ENCODE results near the gene GZMM.
"Not testable (repeated sequence)": the region's sequence is repeated elsewhere in the genome, so short reads cannot be mapped to it uniquely, and the experiment has no call there.

Gene GZMM

GRCh38 chr19:583968-584239 is 40.1 kb downstream of the GZMM start:
- no peak for DNase-seq

- DNase-seq: peak; percentile 66
Measured at GRCh38 chr19:584240-585001, 40.6 kb downstream of the GZMM start.

DNA sequence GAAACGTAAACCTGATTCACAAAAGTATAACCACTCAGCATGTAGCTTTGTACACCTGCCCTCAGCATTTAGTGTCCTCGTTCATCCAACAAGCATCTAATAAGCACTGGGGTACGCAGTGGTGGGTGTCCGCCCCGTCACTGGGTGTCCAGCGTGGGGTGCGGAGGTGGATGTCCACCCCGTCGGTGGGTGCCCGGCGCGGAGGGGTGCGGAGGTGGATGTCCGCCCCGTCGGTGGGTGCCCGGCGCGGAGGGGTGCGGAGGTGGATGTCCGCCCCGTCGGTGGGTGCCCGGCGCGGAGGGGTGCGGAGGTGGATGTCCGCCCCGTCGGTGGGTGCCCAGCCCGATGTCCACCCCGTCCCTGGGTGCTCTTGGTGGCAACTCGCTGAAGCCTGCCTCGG is 41.3 kb downstream of the GZMM start:
- DNase-seq: not testable (repeated sequence)

DNA sequence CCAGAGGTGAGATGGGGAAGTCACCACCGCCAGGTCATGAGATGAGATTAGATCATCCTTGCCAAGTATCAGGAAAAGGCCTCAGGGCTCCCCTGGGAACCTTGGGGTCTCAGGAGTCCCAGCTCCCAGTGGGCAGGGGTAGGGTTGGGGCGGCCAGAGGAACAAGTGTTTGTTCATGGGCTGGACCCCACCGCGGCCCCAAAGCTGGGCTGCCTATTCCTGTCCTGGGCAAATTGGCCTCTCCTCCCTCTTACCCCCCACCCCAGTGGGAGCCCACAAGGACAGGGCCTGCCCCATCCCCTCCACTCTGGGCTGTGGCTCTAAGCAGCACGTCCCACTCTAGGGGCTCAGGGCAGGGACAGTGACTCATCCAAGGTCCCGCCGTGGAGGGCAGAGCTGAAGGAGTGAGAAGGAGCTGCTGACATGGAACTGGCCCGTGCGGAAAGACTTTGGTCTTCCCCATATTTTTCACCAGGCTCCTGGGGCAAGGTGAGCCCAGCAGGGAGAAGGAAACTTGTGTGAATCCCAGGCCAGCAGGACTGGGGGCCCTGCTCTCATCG is 41.8 kb downstream of the GZMM start:
- no peak for DNase-seq

- DNase-seq: peak; percentile 73
Measured at GRCh38 chr19:588093-588740, 44.4 kb downstream of the GZMM start.

DNA sequence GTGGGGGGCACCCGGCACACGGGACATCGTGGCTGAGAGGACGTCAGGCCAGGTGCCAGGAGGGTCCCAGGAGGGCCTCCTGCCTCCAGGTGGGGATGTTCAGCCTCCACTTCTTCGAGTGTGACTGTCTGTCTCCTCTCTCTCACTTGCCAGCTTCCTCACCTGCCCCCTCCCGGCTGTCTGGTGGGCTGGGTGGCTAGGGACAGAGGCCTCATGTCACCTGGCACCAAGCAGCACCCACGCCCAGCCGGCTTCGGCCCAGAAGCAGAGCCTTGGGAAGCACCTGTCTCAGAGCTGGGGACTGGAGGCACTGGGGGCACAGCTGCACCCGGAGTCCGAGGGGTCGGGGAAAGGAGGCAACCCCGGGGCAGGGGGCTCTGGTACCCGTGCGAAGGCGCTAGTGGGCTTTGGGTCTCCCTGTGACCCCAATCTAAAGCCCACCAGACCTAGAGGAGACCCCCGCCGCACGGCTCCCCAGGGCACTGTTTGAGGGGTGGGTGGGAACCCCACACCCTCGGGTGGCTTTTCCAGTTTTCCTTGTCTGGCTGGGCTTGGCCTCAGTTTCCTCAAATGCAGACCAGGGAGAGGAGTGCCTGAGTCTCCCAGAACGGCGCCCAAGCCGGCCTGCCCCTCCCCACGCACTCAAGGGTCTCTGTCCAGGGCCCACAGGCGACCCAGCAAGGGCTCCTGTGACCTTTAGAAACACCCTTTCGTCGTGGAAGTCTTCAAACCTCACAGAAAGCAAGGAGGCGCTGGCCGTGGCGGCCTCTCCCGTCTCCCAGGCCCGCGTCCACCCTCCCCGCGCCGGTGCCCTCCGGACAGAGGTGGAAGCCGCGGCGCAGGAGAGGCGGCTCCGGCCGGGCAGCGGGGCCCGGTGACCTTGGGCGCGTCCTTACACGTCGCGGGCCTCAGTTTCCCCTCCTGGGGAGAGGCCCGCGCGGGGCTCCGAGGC is 45.2 kb downstream of the GZMM start:
- DNase-seq: no peak

- no peak for DNase-seq
Measured at GRCh38 chr19:589693-590395, 46.0 kb downstream of the GZMM start, which contains the start of gene HCN2. TSS of gene HCN2 (plus strand) at chr19:589881. CDS start at chr19:589946, 65 bp downstream.

DNA sequence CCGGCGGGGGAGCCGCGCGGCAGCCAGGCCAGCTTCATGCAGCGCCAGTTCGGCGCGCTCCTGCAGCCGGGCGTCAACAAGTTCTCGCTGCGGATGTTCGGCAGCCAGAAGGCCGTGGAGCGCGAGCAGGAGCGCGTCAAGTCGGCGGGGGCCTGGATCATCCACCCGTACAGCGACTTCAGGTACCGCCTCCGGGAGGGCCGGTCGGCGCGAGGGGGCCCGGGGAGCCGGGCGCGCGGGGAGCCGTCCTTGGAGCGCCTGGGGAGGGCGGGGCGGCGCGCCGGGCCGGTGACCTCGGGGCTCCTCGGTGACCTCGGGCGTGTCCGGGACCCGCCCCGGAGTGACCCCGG is 46.5 kb downstream of the GZMM start:
- DNase-seq: no peak

GRCh38 chr19:590750-591098 is 46.9 kb downstream of the GZMM start:
- no peak for DNase-seq

DNA sequence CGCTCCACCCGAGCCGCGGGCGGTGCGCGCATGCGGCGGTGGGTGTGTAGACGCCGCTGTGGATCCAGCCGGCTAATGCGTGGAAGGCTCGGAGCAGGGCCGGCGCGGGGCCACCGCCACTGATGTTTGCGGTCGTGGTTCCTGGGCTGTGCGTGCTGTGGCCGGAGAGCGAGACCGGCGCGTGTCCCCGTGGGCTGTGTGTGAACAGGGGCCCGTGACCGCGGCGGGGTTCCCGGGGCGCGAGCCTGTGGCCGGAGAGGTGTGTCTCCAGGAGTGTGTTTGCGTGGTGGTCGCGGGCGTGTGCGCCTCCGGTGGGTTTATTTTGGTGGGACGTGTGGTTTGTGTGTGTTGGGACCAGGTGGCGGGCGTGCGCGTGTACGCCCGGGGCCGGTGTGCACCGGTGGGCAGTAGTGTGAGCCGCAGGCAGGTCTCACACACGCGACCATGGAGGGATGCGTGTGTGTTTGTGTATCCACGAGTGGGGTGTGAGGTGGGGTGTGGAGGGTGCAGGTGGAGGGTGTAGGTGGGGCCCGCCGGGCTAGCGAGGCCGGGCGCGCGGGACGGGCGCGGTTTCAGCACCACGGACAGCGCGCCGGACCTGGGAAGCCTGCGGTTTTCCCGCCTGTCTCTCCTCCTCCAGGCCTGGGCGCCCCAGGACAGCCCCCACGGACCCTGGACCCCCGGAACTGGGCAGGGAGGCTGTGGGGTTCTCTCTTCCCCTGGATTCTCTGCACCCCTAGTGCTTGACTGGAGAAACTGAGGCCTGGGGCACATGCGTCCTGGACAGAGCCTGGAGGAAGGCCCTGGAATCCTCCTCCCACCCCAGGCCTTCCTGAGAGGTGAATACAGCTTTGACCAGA is 47.5 kb downstream of the GZMM start:
- no peak for DNase-seq

- no peak for DNase-seq
Measured at GRCh38 chr19:592101-592500, 48.2 kb downstream of the GZMM start.

DNA sequence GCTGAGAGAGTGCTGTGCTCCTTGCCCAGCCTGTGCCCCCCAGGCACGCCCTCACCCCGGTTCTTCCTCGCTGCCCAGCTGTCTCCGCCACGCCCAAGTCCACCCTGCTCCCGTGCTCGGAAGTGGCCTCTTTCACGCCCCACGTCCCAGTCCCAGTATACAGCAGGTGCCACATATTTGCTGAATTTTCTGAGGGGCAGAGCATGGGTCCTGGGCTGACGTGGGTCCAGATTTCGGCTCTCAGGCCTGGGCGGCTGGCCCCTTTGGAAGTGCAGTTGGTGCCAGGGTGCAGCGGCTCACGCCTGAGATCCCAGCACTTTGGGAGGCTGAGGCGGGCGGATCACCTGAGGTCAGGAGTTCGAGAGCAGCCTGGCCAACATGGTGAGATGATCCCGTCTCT is 49.2 kb downstream of the GZMM start:
- no peak for DNase-seq

DNA sequence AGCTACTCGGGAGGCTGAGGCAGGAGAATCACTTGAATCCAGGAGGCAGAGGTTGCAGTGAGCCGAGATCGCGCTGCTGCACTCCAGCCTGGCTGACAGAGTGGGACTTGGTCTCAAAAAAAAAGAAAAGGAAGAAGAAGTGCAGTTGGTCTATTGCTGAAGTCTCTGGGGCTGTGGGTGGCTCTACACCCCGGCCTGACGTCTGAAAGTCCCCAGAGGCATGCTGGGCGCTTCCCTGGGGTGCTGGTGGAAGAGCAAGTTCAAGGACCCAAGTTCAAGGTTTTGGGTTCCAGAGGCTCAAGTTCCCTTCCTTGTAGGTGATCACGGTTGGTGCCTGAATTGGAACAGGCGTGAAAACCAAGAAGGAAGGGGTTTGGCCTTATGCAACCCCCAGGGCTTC is 49.7 kb downstream of the GZMM start:
- no peak for DNase-seq

- DNase-seq: no peak
Measured at GRCh38 chr19:594265-594870, 50.5 kb downstream of the GZMM start.

GRCh38 chr19:595326-596262 is 51.7 kb downstream of the GZMM start:
- DNase-seq: no peak

DNA sequence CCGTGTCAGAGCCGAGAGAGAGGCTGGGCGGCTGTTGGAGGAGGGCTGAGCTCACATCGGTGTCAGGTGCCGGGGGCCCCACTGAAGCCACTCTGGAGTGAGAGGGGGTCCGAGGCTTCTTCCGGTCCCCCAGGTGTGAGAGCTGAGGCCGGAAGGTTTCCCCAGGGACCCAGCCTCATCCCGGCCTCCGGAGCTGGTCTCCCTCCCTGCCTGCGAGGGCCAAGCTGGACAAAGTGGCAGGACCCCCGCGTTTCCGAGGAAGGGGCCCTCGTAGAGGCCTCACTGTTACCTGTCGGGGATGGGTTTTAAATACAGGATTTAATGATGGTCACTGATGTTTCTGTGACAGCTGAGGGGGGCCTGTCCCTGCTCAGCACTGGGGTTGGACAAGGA is 52.4 kb downstream of the GZMM start:
- DNase-seq: no peak

GRCh38 chr19:597406-598315 is 53.8 kb downstream of the GZMM start:
- DNase-seq: no peak
